Measurements from ENCODE around the gene MORN1.

Gene MORN1

DNA sequence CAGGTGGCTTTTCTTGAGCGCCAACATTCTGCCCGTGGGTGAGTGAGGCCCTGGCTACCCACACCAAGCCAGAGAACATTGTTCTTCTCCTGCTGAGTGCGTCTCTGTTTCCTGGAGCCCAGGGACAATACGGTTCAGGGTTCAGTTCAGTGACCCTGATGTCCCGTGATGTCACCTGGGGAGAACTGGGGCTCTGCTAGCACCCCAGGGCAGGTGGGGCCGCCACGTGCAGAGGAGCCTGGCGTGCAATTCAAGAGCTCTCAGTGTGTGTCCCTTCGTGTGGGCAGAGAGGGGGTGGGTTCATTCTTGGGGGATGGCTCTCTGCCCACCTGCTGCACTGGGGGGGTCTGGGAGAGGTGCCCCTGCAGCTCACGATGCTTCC, 39.2 kb upstream of the MORN1 start:
- no peak for TF ChIP-seq POLR2A (IDR thresholded peaks at IDR 0.05; ENCODE audit: low read length)
- TF ChIP-seq GATA1 (IDR thresholded peaks at IDR 0.05; ENCODE audit: low read depth, low read length), result no peak

DNA sequence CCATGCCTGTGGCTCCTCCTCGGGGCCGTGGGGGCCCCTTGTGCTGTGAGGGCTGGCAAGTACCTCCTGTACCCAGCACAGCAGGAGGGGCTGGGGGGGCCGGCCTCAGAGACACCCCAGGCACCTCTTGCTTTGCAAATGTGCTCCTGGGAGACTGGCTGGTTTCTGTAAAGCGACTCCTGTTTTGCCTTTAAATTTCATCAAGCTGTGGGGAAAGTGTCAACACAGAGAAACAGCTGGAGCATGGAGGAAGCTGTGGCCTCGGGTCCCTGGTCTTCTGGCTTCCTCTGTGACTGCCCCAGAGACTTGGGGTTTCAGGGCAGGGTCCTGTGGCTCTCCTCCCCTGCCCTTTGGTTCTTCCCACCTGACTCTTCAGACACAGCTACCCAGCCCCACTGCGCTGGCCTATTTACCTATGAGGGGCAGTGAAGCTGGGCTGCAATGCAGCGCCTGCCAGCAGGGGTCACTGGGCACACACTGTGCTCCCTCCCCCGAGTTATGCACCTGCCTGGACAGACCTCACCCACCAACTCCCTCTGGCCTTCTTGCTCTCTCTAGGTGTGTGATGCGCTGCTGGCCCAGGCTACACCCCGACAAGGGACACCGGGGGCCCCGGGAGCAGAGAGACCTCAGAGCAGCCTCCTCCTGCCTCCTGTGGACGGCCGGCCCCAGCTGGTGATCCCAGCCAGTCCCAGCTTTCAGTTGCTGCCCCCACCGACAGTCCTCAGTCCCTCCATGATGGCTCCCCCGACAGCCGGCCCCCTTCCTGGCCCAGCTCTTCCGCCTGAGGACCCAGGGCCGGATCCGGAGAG, 38.6 kb upstream of the MORN1 start:
- TF ChIP-seq GATA1 (IDR thresholded peaks at IDR 0.05; ENCODE audit: low read depth, low read length) (no peak), POLR2A (IDR thresholded peaks at IDR 0.05; ENCODE audit: low read length) (no peak)
- DNase-seq, result peak in 1 of 2 experiments; percentile 21

More for the DNA sequence above, 39.2 kb upstream of the MORN1 start:
- no peak for DNase-seq

DNA sequence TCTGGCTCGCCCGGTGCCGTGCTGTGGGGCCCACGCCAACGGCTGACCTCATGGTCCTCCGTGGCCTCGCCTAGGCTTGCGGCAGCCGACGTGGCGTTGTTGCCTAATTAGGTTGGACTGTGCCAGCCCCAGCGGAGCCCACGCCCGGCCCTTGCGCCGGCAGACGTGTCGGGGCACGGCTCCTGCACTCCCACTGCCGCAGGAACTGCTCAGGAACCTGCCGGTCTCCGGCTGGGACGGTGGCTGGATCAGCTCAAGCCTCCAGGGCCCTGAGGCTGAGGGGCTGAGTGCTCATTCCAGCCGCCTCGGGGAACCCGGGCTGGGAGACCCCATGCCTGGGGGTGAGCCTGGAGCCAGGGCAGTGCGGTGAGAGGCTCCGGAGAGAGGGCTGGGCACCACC, 37.1 kb upstream of the MORN1 start:
- no peak for TF ChIP-seq GATA1 (IDR thresholded peaks at IDR 0.05; ENCODE audit: low read depth, low read length)
- DNase-seq, result no peak

DNA sequence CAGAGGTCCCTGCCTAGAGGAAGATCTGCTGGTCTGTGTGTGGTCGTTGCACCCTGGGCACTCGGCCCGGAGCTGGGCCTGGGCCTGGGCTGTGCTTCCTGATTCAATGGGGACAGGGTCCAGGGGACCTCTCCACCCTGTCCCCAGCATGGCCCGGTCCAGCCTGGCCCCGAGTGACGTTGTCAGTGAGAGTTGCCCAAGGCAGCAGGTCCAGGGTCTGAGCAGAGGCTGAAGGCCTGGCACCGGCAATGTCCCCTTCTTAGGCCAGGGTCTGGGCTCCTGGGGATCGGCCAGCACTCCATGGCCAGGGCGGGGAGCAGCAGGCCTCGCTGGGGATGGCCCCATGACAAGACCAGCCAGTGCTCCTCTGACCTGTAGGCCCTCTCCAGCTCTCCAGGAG, 36.6 kb upstream of the MORN1 start:
- TF ChIP-seq POLR2A (IDR thresholded peaks at IDR 0.05; ENCODE audit: low read length), result no peak
- TF ChIP-seq GATA1 (IDR thresholded peaks at IDR 0.05; ENCODE audit: low read depth, low read length), result no peak
- DNase-seq, result no peak

DNA sequence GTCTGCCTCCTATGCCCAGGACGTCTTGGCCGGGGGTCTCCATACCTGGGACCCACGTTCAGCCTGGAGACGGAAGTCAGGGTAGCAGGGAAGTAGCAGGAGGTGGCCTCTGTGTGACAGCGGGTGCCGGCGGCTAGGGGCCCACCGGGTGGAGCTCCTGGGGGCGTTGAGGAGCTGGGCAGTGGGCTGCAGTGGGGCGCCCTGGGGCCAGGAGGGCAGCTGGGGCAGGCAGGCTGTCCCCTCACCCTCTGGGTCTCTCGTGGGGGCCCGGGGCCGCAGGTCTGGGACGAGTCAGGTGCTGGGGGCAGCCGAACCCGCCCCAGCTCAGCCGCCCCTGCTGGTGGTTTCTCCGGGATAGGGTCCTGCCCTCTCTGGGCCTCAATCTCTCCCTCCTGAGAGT, 35.7 kb upstream of the MORN1 start:
- TF ChIP-seq POLR2A (IDR thresholded peaks at IDR 0.05; ENCODE audit: low read length) (no peak), GATA1 (IDR thresholded peaks at IDR 0.05; ENCODE audit: low read depth, low read length) (no peak)
- no peak for DNase-seq

DNA sequence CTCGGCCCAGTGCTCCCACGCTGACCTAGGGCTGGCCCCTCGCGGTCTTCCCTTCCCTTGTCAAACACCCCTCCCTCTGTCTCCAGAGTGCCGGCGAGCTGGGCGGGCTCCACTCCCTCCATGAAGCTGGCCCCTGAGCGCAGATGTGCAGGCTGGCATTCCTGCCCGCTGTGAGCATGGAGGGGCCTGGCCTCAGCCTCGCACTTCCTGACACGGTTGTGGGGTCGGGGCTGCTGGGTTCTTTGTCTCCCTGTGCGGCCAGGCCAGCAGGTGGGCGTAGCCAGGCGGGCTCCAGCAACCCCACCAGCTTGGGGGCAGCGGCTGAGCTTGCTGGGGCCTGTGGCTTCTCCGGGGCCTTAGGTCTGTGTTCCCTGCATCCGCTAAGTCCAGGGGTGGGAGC, 35.2 kb upstream of the MORN1 start:
- no peak for DNase-seq
- TF ChIP-seq GATA1 (IDR thresholded peaks at IDR 0.05; ENCODE audit: low read depth, low read length) (no peak), POLR2A (IDR thresholded peaks at IDR 0.05; ENCODE audit: low read length) (no peak)

DNA sequence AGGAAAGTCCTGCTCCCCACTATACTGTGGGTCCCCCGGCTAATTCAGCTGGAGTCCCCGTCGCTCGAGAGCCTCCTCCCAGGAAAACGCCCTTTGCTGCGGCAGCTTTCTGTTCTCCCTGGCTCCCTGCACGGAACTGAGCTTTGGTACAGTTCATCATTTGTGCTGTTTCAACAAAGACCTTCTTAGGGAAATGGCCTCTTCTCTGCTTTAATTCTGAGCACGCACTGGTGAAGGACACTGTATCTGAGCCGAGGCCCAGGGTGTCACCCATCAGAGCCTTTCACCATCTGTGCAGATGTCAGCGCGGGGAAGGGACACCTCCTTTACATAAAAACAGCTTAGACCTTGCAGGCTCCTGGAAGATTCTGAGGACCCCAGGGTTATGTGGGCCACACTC, 34.5 kb upstream of the MORN1 start:
- no peak for DNase-seq
- TF ChIP-seq POLR2A (IDR thresholded peaks at IDR 0.05; ENCODE audit: low read length) (no peak), GATA1 (IDR thresholded peaks at IDR 0.05; ENCODE audit: low read depth, low read length) (no peak)

DNA sequence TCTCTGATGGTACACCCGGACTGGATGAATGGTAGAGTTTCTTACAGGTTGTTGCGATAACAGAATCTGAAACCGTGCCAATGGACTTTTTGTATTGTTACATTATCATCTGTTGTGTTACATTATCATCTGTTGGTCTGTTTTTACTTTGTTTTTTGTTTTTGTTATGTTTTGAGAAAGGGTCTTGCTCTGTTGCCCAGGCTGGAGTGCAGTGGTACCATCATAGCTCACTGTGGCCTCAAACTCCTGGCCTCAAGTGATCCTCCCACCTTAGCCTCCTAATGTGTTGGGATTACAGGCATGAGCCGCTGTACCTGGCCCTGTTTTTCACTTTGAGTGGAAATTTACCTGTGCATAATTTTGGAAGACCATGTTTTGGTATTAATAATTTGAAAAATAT, 31.2 kb upstream of the MORN1 start:
- TF ChIP-seq GATA1 (IDR thresholded peaks at IDR 0.05; ENCODE audit: low read depth, low read length), result no peak
- no peak for TF ChIP-seq POLR2A (IDR thresholded peaks at IDR 0.05; ENCODE audit: low read length)
- no peak for DNase-seq

DNA sequence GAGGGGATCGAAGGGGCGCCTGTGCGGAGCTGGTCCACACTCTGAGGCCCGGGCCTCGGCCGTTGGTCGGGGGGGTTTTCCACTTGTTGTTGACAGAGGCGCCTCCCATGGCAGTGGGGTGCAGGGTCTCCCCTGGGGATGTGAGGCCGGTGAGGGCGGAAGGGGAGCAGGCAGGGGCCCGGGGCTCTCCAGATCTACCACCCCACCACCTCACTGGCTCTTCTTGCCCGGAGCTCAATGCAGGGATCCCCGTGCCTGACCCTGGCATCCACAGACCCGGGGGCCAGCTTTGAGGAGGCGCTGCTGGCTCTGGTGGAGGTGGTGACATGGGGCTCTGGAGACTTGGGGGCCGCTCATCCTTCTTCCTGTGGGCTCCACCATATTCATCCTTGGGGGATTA, 28.1 kb upstream of the MORN1 start:
- TF ChIP-seq GATA1 (IDR thresholded peaks at IDR 0.05; ENCODE audit: low read depth, low read length) (no peak), POLR2A (IDR thresholded peaks at IDR 0.05; ENCODE audit: low read length) (no peak)
- DNase-seq, result no peak

DNA sequence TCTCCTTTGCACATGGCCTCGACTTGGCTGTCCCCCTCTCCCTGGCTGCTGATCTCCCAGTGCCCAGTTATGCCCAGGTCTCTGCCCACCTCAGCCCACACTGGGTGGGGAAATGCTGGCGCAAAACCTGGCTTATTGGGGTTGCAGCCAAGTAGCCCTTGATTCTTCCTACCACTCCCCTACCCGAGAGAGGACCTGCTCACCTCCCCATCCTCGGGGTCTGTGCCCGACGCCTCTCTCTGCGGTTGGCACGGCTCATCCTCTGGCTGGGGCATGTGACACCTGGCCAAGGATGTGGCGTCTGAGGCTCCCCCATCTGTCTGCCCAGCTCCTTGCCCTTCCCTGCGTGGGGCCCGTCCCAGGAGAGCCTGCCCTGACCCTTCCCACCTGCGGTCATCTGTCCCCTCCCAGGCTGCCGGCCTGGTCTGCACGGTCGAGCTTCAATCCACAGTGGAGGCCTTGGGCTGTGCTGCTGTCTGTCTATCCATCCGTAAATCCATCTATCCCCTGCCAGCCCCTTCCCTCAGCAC, 27.5 kb upstream of the MORN1 start:
- DNase-seq, result no peak
- TF ChIP-seq POLR2A (IDR thresholded peaks at IDR 0.05; ENCODE audit: low read length) (no peak), GATA1 (IDR thresholded peaks at IDR 0.05; ENCODE audit: low read depth, low read length) (no peak)

DNA sequence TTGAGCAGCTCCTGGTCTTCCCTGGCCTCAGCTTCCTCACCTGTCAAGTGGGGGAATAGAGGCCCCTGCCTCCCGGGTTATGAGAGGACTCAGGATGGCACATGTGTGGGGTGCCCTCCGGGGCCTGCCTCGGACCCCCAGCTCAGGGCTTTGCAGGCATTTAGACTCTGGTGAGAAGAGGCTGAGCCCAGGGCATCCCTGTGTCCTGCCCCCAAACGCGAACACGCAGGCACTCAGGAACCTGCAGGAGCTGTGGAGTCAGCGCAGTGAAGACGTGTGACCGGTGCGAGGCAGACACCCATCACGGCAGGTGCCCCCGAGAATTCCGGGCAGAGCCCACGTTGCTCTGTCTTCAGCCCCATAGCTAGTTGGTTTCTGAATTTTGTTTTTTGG, 26.5 kb upstream of the MORN1 start:
- no peak for TF ChIP-seq POLR2A (IDR thresholded peaks at IDR 0.05; ENCODE audit: low read length)

DNA sequence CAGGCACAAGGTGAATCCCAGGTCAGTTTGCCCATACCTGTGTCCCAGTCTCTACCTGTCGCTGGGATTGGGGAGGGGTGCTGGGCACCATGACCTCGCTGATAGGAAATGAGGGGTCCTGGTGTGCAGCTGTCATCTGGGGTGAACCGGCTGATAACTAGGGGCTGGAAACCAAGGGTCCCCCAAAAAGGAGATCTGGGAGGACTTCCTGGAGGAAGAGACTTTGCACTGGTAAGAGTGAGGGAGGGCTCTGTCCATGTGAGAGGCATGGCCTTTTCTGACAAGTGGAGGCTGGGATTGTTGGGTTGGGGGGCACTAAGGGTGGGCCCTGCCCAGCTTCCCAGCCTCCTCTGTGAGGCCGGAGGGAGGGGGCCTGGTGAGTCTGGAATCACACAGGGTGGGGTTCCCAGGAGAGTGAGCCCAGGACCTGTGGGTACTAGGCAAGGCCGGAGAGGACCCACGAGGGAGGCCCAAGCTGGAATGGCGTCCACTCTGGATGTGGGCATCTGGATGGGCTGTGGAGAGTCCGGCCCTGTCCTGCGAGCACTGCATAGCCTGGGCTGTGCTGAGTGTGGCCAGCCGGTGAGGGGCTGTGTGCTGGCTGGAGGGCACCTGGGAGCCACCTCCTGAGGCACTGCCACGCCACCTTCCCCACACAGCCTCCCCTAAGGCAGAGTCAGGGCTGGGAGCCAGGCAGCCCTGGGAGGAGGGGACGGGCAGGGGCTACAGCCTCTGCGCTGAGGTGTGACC, 25.9 kb upstream of the MORN1 start:
- TF ChIP-seq POLR2A (IDR thresholded peaks at IDR 0.05; ENCODE audit: low read length) (no peak), GATA1 (IDR thresholded peaks at IDR 0.05; ENCODE audit: low read depth, low read length) (no peak)
- DNase-seq, result no peak

More for the DNA sequence above, 26.5 kb upstream of the MORN1 start:
- DNase-seq, result no peak

DNA sequence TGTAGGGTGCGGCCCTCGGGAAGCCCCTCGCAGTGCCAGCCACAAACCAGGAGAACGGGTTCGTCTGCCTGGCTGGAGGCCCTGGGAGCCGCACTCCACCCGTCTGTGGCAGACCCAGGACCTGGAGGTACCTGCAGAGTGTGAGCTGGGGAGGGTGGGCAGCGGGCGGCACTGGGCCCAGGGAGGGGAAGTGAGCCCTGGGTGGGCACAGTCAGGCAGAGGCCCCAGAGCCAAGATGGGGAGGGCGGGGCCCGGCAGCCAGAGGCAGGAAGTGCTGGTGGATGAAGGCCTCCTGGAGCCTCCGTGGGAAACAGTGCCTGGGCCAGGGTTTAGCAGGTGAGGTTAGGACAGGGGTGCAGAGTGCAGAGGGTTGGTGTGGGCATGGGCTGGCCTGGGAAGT, 25.0 kb upstream of the MORN1 start:
- no peak for TF ChIP-seq POLR2A (IDR thresholded peaks at IDR 0.05; ENCODE audit: low read length)
- no peak for DNase-seq

DNA sequence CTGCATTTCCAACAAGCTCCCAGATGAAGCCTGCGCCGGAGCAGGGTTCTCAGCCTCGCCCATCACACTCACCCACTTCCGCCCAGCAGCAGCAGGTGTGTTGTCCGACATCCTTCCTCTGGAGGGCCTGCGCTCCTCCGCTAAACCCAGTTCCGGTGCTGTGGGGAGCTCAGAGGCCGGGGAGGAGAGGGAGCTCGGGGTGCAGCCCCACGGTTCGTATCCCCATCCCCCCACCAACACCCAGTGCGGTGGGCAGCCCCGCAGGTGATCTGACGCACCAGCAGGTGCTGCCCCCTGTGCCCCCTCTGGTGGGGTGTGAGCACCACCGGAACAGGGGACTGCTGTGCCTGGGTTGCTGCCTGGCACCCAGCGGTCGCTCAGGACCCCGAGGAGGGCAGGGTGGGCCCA, 24.5 kb upstream of the MORN1 start:
- no peak for TF ChIP-seq GATA1 (IDR thresholded peaks at IDR 0.05; ENCODE audit: low read depth, low read length)
- TF ChIP-seq POLR2A (IDR thresholded peaks at IDR 0.05; ENCODE audit: low read length), result no peak
- DNase-seq, result no peak

DNA sequence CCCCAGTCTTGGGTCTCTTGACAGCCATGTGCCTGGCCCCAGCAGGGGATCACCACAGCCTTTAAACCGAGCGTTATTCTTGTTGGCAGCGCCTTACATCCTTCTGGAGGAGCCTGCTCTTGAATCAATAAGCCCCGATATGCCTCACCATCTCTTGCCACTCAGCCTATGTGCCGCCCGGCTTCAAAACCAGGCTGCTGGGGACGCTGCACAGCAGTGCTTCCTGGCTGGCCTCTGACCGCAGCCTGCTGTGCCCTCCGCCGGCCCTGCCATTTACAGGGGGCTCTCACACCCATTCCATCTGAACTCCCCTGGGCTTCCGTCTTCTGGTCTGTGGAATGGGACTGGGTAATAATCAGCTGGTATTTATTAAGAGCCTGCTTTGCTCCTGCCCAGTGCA, 24.0 kb upstream of the MORN1 start:
- DNase-seq, result no peak
- no peak for TF ChIP-seq GATA1 (IDR thresholded peaks at IDR 0.05; ENCODE audit: low read depth, low read length)
- no peak for TF ChIP-seq POLR2A (IDR thresholded peaks at IDR 0.05; ENCODE audit: low read length)

Data from erythroblast (primary cell).